Measurements from ENCODE around the gene SLC5A6. TPM values are rescaled to one million over a fixed set of nuclear protein-coding genes. Genes with fewer than 3 reads are reported as not detected.
A peak's percentile ranks its signal among the peaks of the same experiment; 100 is the strongest.

Gene SLC5A6
- total RNA-seq, 5 donors from 2014 or later (not counting 1 experiment from before 2014, with no cell fraction given), result 37.5 to 214 (median 43.0) TPM

DNA sequence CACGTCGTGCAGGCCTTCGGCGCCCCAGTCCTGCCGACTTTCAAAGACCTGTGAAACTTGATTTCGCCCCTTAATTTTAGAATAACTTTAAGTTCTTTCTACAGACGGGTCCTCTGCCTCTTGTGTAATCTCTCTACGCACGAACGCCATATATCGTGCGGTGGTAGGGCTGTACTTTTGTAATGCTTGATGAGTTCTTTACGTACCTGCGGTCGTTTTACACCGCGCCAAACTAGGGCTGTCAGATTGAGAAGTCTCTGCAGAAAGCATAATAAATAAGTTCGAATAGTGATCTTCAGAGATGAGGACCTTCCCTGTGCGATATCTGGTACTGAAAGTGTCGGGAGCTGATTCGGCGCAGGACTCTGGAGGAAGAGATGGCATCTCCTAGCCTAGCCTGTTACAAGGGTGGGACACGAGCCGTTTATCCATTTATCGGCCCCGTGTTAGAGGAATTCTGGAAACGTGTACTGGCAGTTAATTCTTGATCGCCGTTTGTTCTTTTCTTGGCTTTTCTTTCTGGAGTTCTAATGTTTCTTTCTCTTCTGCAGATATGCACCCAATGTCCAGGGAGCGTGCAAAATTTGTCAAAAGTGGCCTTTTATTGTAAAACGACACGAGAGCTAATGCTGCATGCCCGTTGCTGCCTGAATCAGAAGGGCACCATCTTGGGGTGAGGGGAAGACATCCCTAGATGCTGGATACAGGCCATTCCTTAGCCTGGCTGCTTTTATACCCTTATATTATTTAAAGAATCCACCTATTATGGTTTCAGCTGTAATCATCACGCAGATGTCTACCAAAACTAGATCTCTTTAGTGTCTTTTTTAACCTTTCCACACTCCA lies 781 bp upstream of the SLC5A6 start:
- Histone ChIP-seq H3K27me3 (replicated peaks in 1 of 2; ENCODE audit: control insufficient read depth in 2 of 2, extremely low read depth in 1 of 2, insufficient read depth in 2 of 2, low read length in 1 of 2) (no peaks in the 10 kb centered on the region), H3K4me1 (ENCODE audit: control insufficient read depth in 1 of 2, extremely low read depth in 1 of 2, insufficient read depth in 2 of 2, low read length in 2 of 2) (peaks cover 6 to 24% of the 10 kb centered on the region in 2 experiments), H3K27ac (ENCODE audit: low read length) (peak overlapping the region; percentile 100), H3K4me3 (ENCODE audit: control insufficient read depth in 1 of 2, extremely low read depth in 1 of 2, low read length in 1 of 2) (peak overlapping the region; percentile 81 to 100), H3K36me3 (ENCODE audit: control insufficient read depth in 2 of 2, extremely low read depth in 1 of 2, insufficient read depth in 1 of 2, low read length in 1 of 2) (peaks cover 0 to 17% of the 10 kb centered on the region in 2 donors), H3K9me3 (no peaks in the 10 kb centered on the region)
- Mint-ChIP-seq H3K36me3 (peaks cover 16% of the 10 kb centered on the region), H3K9me3 (no peaks in the 10 kb centered on the region), H3K4me3 (peak overlapping the region; percentile 95 to 98 (median 96)), H3K4me1 (peaks cover 40 to 47% (median 47%) of the 10 kb centered on the region in 3 donors), H3K27me3 (no peaks in the 10 kb centered on the region), H3K27ac (peak overlapping the region; percentile 99 to 100)
- 9% methylated on average over 19 of the region's 34 CpGs for WGBS (ENCODE audit: insufficient coverage)
- ATAC-seq (replicated peaks in 1 of 4) (peak; percentile 24 to 66 (median 34)), DNase-seq (peak in 31 of 35 experiments; percentile 49 to 87 (median 79))
- CTCF ChIA-PET, result interaction anchor here (0.6 to 1.4 kb wide), 3 partner anchors 11 to 52 kb away, joined by 5 to 7 read pairs (median 5); no protein-coding TSS in a partner anchor
- POLR2A ChIA-PET, result interaction anchor here in 1 of 2 donors (0.5 kb wide), 1 partner anchor 53 kb away, joined by 5 read pairs; no protein-coding TSS in a partner anchor

DNA sequence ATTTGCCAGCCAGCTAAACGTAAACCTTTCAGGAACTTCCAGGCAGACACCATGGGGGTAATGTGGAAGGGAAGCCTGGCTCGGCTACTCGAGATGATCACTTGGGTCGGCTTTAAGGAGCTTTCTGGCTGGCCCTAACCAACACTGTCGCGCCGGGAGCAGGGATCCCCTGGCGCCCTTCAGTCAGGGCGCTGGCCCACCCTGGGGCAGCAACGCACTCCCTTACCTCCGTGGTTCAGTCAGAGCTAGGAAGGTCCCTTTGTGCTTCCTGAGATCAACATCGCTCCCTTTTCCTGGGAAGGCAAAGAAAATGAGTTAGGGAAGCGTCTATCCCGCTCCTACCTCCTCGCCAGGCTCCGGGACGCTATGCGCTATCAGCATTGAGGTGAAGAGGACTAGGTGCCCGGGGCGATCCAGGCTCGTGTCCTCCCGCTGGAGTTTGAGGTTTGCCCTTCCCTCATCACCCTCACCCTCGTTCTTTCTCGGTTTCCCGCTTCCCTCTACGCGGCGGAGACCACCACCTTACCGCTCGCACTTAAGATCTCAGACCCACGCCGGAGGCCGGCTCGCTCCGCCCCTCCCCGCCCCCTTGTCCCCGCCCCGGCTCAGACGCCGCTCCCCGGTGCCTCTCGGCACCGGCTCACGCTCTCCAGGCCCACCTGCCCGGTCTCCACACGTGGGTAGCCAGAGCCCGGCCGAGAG lies 676 bp downstream of the SLC5A6 start:
- Mint-ChIP-seq H3K27me3 (no peaks in the 10 kb centered on the region), H3K4me3 (peak overlapping the region; percentile 86 to 98 (median 95)), H3K9me3 (no peaks in the 10 kb centered on the region), H3K4me1 (peaks cover 32 to 35% (median 34%) of the 10 kb centered on the region in 3 donors), H3K27ac (peak overlapping the region; percentile 78 to 86), H3K36me3 (peaks cover 21% of the 10 kb centered on the region)
- 4% methylated on average over 41 of the region's 48 CpGs for WGBS (ENCODE audit: insufficient coverage)
- Histone ChIP-seq H3K4me3 (ENCODE audit: control insufficient read depth in 1 of 2, extremely low read depth in 1 of 2, low read length in 1 of 2) (peak overlapping the region; percentile 51 to 100), H3K36me3 (ENCODE audit: control insufficient read depth in 2 of 2, extremely low read depth in 1 of 2, insufficient read depth in 1 of 2, low read length in 1 of 2) (peaks cover 4 to 31% of the 10 kb centered on the region in 2 donors), H3K27me3 (replicated peaks in 1 of 2; ENCODE audit: control insufficient read depth in 2 of 2, extremely low read depth in 1 of 2, insufficient read depth in 2 of 2, low read length in 1 of 2) (no peaks in the 10 kb centered on the region), H3K9me3 (no peaks in the 10 kb centered on the region), H3K4me1 (ENCODE audit: control insufficient read depth in 1 of 2, extremely low read depth in 1 of 2, insufficient read depth in 2 of 2, low read length in 2 of 2) (peaks cover 6 to 14% of the 10 kb centered on the region in 2 experiments), H3K27ac (ENCODE audit: low read length) (peak overlapping the region; percentile 28)
- POLR2A ChIA-PET, result interaction anchor here in 1 of 2 donors (0.5 to 0.7 kb wide), 3 partner anchors 40 to 160 kb away, joined by 3 to 8 read pairs (median 3); no protein-coding TSS in a partner anchor
- peak in 1 of 35 experiments; percentile 12 for DNase-seq
- CTCF ChIA-PET, result interaction anchor here in 1 of 2 donors (1.0 kb wide), 1 partner anchor 68 kb away, joined by 5 read pairs; no protein-coding TSS in a partner anchor
- no peak for ATAC-seq (replicated peaks in 1 of 4)

DNA sequence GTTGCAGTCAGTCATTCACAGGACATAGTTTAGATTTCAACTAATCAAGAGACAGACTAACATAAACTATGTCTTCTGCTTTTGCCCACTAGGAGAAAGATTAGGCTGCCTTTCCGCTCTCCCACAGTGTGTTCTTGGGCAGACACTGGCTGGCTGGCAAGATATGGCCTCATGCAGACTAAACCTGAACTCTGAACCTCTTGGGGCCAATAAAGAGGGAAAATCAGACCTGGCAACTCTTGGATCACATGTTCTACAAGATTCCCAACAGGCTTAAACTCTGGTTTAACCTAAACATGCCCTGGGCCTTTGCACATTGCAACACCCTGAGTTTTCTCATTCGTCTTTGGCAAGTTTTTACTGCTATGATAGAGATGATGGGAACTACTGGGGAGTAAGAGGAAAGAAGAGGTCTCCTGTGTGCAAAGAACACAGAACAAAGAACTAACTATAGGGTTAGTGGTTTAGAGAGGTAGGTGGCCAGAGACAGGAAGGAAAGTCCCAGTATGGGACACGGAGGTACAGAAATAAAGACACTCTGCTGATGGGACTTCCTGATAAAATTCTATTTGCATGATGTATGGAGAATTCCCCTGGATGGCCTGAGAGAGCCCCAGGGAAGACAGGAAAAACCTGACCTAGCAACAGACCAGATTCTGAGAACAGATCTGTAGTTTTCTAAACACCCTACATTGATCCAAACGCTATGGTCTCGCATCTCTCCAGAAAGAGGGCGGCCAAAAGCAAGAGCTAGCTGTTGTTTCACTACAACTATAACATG lies 2.3 kb downstream of the SLC5A6 start:
- Mint-ChIP-seq H3K4me1 (peaks cover 30 to 37% (median 32%) of the 10 kb centered on the region in 3 donors), H3K27me3 (no peaks in the 10 kb centered on the region), H3K4me3 (peak overlapping the region; percentile 3 to 60 (median 15)), H3K9me3 (no peaks in the 10 kb centered on the region), H3K36me3 (peaks cover 25% of the 10 kb centered on the region), H3K27ac (peak overlapping the region in 1 of 2 donors; percentile 69)
- no peaks in the 10 kb centered on the region for H3K9me3 ChIP-seq
- no peak for DNase-seq
- WGBS (ENCODE audit: insufficient coverage), result 100% methylated on average over 3 of the region's 6 CpGs
- H3K36me3 ChIP-seq (ENCODE audit: control insufficient read depth in 2 of 2, extremely low read depth in 1 of 2, insufficient read depth in 1 of 2, low read length in 1 of 2), result peaks cover 4 to 41% of the 10 kb centered on the region in 2 donors
- no peak overlapping the region for H3K27ac ChIP-seq (ENCODE audit: low read length)
- no peaks in the 10 kb centered on the region for H3K27me3 ChIP-seq (replicated peaks in 1 of 2; ENCODE audit: control insufficient read depth in 2 of 2, extremely low read depth in 1 of 2, insufficient read depth in 2 of 2, low read length in 1 of 2)
- CTCF ChIA-PET, result no interaction called here
- ATAC-seq (replicated peaks in 1 of 4), result no peak
- H3K4me3 ChIP-seq (ENCODE audit: control insufficient read depth in 1 of 2, extremely low read depth in 1 of 2, low read length in 1 of 2), result no peak overlapping the region
- peaks cover 6 to 14% of the 10 kb centered on the region in 2 experiments for H3K4me1 ChIP-seq (ENCODE audit: control insufficient read depth in 1 of 2, extremely low read depth in 1 of 2, insufficient read depth in 2 of 2, low read length in 2 of 2)
- POLR2A ChIA-PET, result no interaction called here

DNA sequence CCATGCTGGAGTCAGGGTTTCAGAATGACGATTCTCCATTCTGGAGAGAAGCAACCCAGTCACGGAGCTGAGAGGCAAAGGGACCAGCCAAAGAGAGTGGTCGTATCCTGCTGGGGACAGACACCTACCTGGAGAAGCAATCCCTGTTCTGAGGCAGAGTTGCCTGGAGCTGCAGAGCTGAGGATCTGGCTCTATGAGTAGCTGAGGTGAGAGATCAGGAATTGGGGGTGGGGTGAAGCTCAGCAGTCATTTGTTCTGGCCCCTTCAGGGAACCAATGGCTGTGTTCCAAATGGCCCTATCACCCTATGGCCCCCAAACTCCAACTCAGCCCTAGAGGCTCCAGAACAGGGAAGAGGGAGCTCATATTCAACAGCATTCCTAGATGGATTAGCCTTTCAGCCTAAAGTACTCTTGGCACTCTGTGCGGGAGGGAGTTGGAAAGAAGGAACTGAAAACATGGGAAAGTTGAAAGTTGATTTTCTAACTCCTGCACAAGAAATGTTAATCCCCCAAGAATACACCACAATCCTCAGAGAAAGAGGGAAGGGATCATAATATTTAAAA lies 3.5 kb downstream of the SLC5A6 start:
- ChIA-PET CTCF (no interaction called here), POLR2A (interaction anchor here in 1 of 2 donors (0.5 kb wide), 1 partner anchor 26 kb away, joined by 3 read pairs; no protein-coding TSS in a partner anchor)
- Histone ChIP-seq H3K4me3 (ENCODE audit: control insufficient read depth in 1 of 2, extremely low read depth in 1 of 2, low read length in 1 of 2) (no peak overlapping the region), H3K9me3 (no peaks in the 10 kb centered on the region), H3K36me3 (ENCODE audit: control insufficient read depth in 2 of 2, extremely low read depth in 1 of 2, insufficient read depth in 1 of 2, low read length in 1 of 2) (peaks cover 12 to 49% of the 10 kb centered on the region in 2 donors), H3K4me1 (ENCODE audit: control insufficient read depth in 1 of 2, extremely low read depth in 1 of 2, insufficient read depth in 2 of 2, low read length in 2 of 2) (peaks cover 6 to 14% of the 10 kb centered on the region in 2 experiments), H3K27ac (ENCODE audit: low read length) (no peak overlapping the region), H3K27me3 (replicated peaks in 1 of 2; ENCODE audit: control insufficient read depth in 2 of 2, extremely low read depth in 1 of 2, insufficient read depth in 2 of 2, low read length in 1 of 2) (no peaks in the 10 kb centered on the region)
- H3K27ac Mint-ChIP-seq, result no peak overlapping the region
- 98% methylated on average over 3 of the region's 4 CpGs for WGBS (ENCODE audit: insufficient coverage)
- H3K4me3 Mint-ChIP-seq, result no peak overlapping the region
- no peak for DNase-seq
- no peak for ATAC-seq (replicated peaks in 1 of 4)
- H3K36me3 Mint-ChIP-seq, result peaks cover 29% of the 10 kb centered on the region
- H3K27me3 Mint-ChIP-seq, result no peaks in the 10 kb centered on the region
- peaks cover 24 to 37% (median 34%) of the 10 kb centered on the region in 3 donors for H3K4me1 Mint-ChIP-seq
- H3K9me3 Mint-ChIP-seq, result no peaks in the 10 kb centered on the region

DNA sequence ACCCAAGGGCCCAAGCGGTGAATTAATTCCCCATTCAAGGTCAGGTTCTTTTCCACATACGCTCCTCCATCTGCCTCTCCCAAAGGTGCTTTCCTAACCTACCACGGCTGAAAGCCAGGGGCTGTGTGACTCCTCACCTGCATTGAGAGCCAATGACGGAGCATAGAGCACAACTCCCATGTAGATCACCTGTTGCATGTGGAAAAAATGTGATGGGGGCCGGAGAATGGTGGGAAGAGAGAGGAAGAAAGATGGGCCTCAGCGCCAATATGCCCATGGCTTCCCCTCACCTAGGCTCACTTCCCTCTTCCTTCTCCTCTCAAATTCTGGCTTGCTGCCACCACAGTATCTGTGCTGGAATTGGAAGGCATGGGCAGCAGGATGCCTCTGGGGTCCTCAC lies 5.7 kb downstream of the SLC5A6 start:
- no peaks in the 10 kb centered on the region for H3K9me3 ChIP-seq
- peaks cover 0 to 5% of the 10 kb centered on the region in 2 experiments for H3K4me1 ChIP-seq (ENCODE audit: control insufficient read depth in 1 of 2, extremely low read depth in 1 of 2, insufficient read depth in 2 of 2, low read length in 2 of 2)
- CTCF ChIA-PET, result no interaction called here
- Mint-ChIP-seq H3K36me3 (peaks cover 40% of the 10 kb centered on the region), H3K27ac (no peak overlapping the region), H3K4me3 (no peak overlapping the region), H3K4me1 (peaks cover 14 to 25% (median 22%) of the 10 kb centered on the region in 3 donors), H3K27me3 (no peaks in the 10 kb centered on the region), H3K9me3 (no peaks in the 10 kb centered on the region)
- POLR2A ChIA-PET, result no interaction called here
- H3K4me3 ChIP-seq (ENCODE audit: control insufficient read depth in 1 of 2, extremely low read depth in 1 of 2, low read length in 1 of 2), result no peak overlapping the region
- H3K36me3 ChIP-seq (ENCODE audit: control insufficient read depth in 2 of 2, extremely low read depth in 1 of 2, insufficient read depth in 1 of 2, low read length in 1 of 2), result peaks cover 12 to 70% of the 10 kb centered on the region in 2 donors
- no peak overlapping the region for H3K27ac ChIP-seq (ENCODE audit: low read length)
- WGBS (ENCODE audit: insufficient coverage), result 100% methylated on average over 2 of the region's 6 CpGs
- DNase-seq (no peak), ATAC-seq (replicated peaks in 1 of 4) (no peak)
- no peaks in the 10 kb centered on the region for H3K27me3 ChIP-seq (replicated peaks in 1 of 2; ENCODE audit: control insufficient read depth in 2 of 2, extremely low read depth in 1 of 2, insufficient read depth in 2 of 2, low read length in 1 of 2)

Data from T-cell (primary cell).